Transverse colon (tissue), 4 donors: ENCODE measurements around the gene UROC1. TPM values are rescaled to one million over a fixed set of nuclear protein-coding genes. Genes with fewer than 3 reads are reported as not detected.

ENCODE experiments used
- DNase-seq: peaks from one replicate; pipeline ENCODE4 v3.0.0-alpha.2; 2019
- H3K27ac ChIP-seq, 4 donors: fragments of 200-600 bp; sonication (generic); 2 replicates each; pipeline ENCODE4 v1.5.1; 2016 to 2018; ENCODE audit warnings: inconsistent platforms in 4 of 4
- H3K27me3 ChIP-seq: fragments of 200-600 bp; sonication (generic); 2 replicates; pipeline ENCODE4 v1.5.1; 2017; ENCODE audit warnings: inconsistent platforms
- H3K36me3 ChIP-seq, 4 donors: fragments of 200-600 bp; sonication (generic); 2 replicates each; pipeline ENCODE4 v1.5.1; 2017 to 2019; ENCODE audit warnings: inconsistent platforms in 4 of 4
- H3K4me1 ChIP-seq, 4 donors: fragments of 200-600 bp; sonication (generic); 2 replicates each; pipeline ENCODE4 v1.5.1; 2017 to 2020; ENCODE audit warnings: inconsistent platforms in 4 of 4
- H3K4me3 ChIP-seq, 4 donors: fragments of 200-600 bp; sonication (generic); 1 replicate in 1 of 4; 2 replicates in 3 of 4; pipeline versions ENCODE4 v1.5.1 to v1.6.1; 2017 to 2019; ENCODE audit warnings: inconsistent platforms in 4 of 4
- H3K9me3 ChIP-seq, 2 donors: fragments of 200-600 bp; sonication (generic); 2 replicates each; pipeline ENCODE4 v1.5.1; 2017 to 2019; ENCODE audit warnings: inconsistent platforms in 2 of 2
- CTCF ChIP-seq, 5 experiments: fragments of 200-600 bp in 3 of 5; fragments of 450-650 bp in 2 of 5; sonication (generic) in 3 of 5; IDR thresholded peaks; 1 replicate in 2 of 5; 2 replicates in 3 of 5; pipeline ENCODE4 v1.5.1; 2016 to 2017; ENCODE audit warnings: antibody characterized with exemption in 5 of 5, inconsistent platforms in 3 of 5, mild to moderate bottlenecking in 2 of 5, moderate library complexity in 1 of 5
- EP300 ChIP-seq: sonication (generic); formaldehyde crosslinking; IDR thresholded peaks from one replicate; pipeline ENCODE4 v1.6.1; 2017; ENCODE audit warnings: antibody characterized with exemption, low read depth
- POLR2A ChIP-seq: fragments of 450-650 bp; IDR thresholded peaks from one replicate; pipeline ENCODE4 v1.6.1; 2016; ENCODE audit warnings: antibody characterized with exemption, mild to moderate bottlenecking, moderate library complexity
- POLR2AphosphoS5 ChIP-seq, 3 donors: sonication (generic); formaldehyde crosslinking; IDR thresholded peaks; one replicate each; pipeline ENCODE4 v1.6.1; 2016; ENCODE audit warnings: antibody characterized with exemption in 3 of 3
- WGBS, 2 donors: methylation state at CpG; one replicate each; pipeline ENCODE4 v1.1.5; 2018; ENCODE audit warnings: low coverage in 1 of 2; 5-methylcytosine and 5-hydroxymethylcytosine counted together
- in situ Hi-C, 4 donors: fragments of 200-750 bp; cut with MboI; loops; one replicate each; pipeline versions ENCODE4 v1.15.0 to v1.15.1; 2017; ENCODE audit warnings: low sequenced_read_pairs in 3 of 4, low pct_ligation_motif_present in 1 of 4, low pct_unique_long_range_greater_than_20kb in 1 of 4
- intact Hi-C: fragments of 100-400 bp; cut with DNase I; formaldehyde crosslinking; loops from one replicate; pipeline ENCODE4 v1.15.1; 2023; ENCODE audit warnings: low total_unique reads
- total RNA-seq, 4 donors: library from RNA; depleted of rRNA; stranded (reverse); fragments of >200 nt; gene quantifications; one replicate each; pipeline ENCODE4 v1.1.0, GENCODE V29; 2016

Gene UROC1
- total RNA-seq, 4 donors from 2014 or later, result not detected

DNA sequence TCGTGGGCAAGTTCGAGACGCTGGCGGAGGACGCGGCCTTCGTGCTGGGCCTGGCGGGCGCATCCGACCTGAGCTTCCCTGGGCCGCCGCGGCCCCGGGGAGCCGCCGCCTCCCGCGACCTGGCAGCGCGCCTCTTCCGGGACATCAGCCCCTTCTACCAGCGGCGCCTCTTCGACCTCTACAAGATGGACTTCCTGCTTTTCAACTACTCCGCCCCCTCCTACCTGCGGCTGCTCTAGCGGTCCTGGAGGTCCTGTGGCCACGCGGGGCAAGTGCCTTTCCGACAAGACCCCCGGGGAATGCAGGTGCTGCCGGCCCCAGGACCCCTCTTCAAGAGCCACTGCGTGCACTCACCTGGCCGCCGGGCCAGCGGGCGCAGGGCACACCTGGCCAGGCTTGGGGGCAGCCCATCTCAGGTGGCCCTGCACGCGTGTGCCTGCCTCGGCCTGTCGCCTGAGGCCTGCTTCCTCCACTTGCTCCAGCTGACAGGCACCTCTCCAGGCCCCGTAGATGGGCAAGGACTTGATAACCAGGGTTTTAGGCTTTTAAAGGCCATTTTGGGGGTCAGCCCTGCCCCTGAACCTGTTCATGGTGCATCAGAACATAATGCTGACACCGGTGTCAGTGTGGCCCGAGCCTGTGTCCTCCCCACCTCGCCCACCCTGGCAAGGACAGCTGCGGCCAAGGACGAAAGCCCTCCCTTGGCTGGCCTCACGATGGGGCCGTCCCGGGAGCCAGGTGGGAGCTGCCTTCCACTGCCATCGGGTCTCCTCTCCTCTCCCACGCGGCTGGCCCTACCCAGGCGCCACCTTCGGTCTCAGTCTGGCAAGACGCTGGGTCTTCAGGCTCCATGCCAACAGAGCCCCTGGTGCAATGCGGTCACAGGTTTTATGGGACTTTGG lies 25.0 kb upstream of the UROC1 start:
- no peak overlapping the region for H3K4me3 ChIP-seq
- TF ChIP-seq POLR2A (no peak), POLR2AphosphoS5 (IDR thresholded peaks at IDR 0.05) (no peak), EP300 (no peak), CTCF (IDR thresholded peaks at IDR 0.05) (no peak)
- H3K27ac ChIP-seq, result no peak overlapping the region
- no peaks in the 10 kb centered on the region for H3K4me1 ChIP-seq
- no peaks in the 10 kb centered on the region for H3K36me3 ChIP-seq
- H3K9me3 ChIP-seq, result no peaks in the 10 kb centered on the region
- 91 to 92% methylated on average over 7 to 57 of the region's 57 CpGs for WGBS, 2 donors
- peak; percentile 6 for DNase-seq
- in situ Hi-C loops (no loop called here), intact Hi-C loops (no loop called here)
- peaks cover 18% of the 10 kb centered on the region for H3K27me3 ChIP-seq

- 88% methylated on average over 89 of the region's 101 CpGs; no CpG with 5 or more reads in 1 of the 2 donors for WGBS, 2 donors
- no peak overlapping the region for H3K27ac ChIP-seq
- intact Hi-C loops (no loop called here), in situ Hi-C loops (no loop called here)
- no peak overlapping the region for H3K4me3 ChIP-seq
- no peaks in the 10 kb centered on the region for H3K36me3 ChIP-seq
- no peaks in the 10 kb centered on the region for H3K4me1 ChIP-seq
- TF ChIP-seq POLR2AphosphoS5 (IDR thresholded peaks at IDR 0.05), result no peak
- TF ChIP-seq EP300, result no peak
- no peak for TF ChIP-seq CTCF (IDR thresholded peaks at IDR 0.05)
- no peak for TF ChIP-seq POLR2A
- peaks cover 18% of the 10 kb centered on the region for H3K27me3 ChIP-seq
- DNase-seq, result peak; percentile 1
- no peaks in the 10 kb centered on the region for H3K9me3 ChIP-seq
Measured at GRCh38 chr3:126541628-126542339, 24.2 kb upstream of the UROC1 start.

- in situ Hi-C loops, result no loop called here
- intact Hi-C loops, result no loop called here
- TF ChIP-seq CTCF (IDR thresholded peaks at IDR 0.05) (no peak), POLR2A (no peak), EP300 (no peak), POLR2AphosphoS5 (IDR thresholded peaks at IDR 0.05) (no peak)
- H3K4me1 ChIP-seq, result no peaks in the 10 kb centered on the region
- peaks cover 18% of the 10 kb centered on the region for H3K27me3 ChIP-seq
- H3K4me3 ChIP-seq, result no peak overlapping the region
- H3K36me3 ChIP-seq, result no peaks in the 10 kb centered on the region
- peak; percentile 5 for DNase-seq
- H3K9me3 ChIP-seq, result no peaks in the 10 kb centered on the region
- 32 to 75% methylated on average over 5 to 24 of the region's 24 CpGs for WGBS, 2 donors
- peak overlapping the region in 1 of 4 donors; percentile 34 for H3K27ac ChIP-seq
Measured at GRCh38 chr3:126540951-126541627, 23.5 kb upstream of the UROC1 start.

GRCh38 chr3:126540342-126540849 lies 22.8 kb upstream of the UROC1 start:
- in situ Hi-C loops (no loop called here), intact Hi-C loops (no loop called here)
- Histone ChIP-seq H3K36me3 (no peaks in the 10 kb centered on the region), H3K4me3 (no peak overlapping the region), H3K9me3 (no peaks in the 10 kb centered on the region), H3K4me1 (no peaks in the 10 kb centered on the region), H3K27ac (no peak overlapping the region), H3K27me3 (peaks cover 18% of the 10 kb centered on the region)
- TF ChIP-seq EP300 (no peak), POLR2A (no peak), POLR2AphosphoS5 (IDR thresholded peaks at IDR 0.05) (no peak), CTCF (IDR thresholded peaks at IDR 0.05) (no peak)
- WGBS, 2 donors, result 33 to 51% methylated on average over 7 to 9 of the region's 9 CpGs
- DNase-seq, result peak; percentile 20
